ENCODE measurements around the gene PTPRT. TPM values are rescaled to one million over a fixed set of nuclear protein-coding genes. Genes with fewer than 3 reads are reported as not detected.

PTPRT gene
- polyA plus RNA-seq, 1 of the 3 experiments (the other 2 are of a cell fraction) = not detected

GRCh38 chr20:43016257-43016656 is 173.4 kb downstream of the PTPRT start (continued):
- no peak for TF ChIP-seq RXRA (IDR thresholded peaks at IDR 0.05; ENCODE audit: borderline replicate concordance, low read depth)

DNA sequence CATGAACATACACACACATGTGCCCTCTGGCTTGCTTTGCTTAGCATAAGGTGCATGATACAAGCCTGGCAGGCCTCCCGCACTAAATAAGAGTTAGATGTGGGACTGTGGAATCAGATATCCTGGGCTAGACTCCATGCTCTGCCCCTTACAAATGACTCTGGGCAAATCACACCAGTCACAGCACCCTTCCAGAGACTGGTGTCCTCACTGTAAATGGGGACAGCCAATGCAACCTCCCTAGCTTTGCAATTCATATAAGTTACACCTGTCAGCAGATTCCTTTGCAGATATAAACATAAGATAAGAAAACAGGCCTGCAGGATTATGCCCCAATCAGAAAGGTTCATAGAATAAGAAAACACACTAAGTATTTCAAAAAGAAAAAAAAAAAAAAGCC is 174.1 kb downstream of the PTPRT start:
- WGBS (ENCODE audit: low lambda C conversion rate) = 58% methylated on average over 1 of the region's 1 CpG
- DNase-seq = no peak
- ChIA-PET POLR2A (no interaction called here), CTCF (no interaction called here)
- Histone ChIP-seq H3F3A (replicated peaks; ENCODE audit: insufficient read depth) (no peaks in the 10 kb centered on the region), H3K4me1 (ENCODE audit: control insufficient read depth in 1 of 2, insufficient read depth in 2 of 2, low read depth in 1 of 2, low read length in 1 of 2) (no peaks in the 10 kb centered on the region; a peak in 1 of 4 replicates), H3K79me2 (ENCODE audit: insufficient read depth) (no peaks in the 10 kb centered on the region), H3K9me2 (no peaks in the 10 kb centered on the region), H3K36me3 (replicated peaks in 1 of 2; ENCODE audit: control insufficient read depth in 1 of 2, insufficient read depth in 2 of 2, low read length in 1 of 2) (no peaks in the 10 kb centered on the region), H3K27me3 (ENCODE audit: insufficient read depth) (no peaks in the 10 kb centered on the region), H3K9me3 (no peaks in the 10 kb centered on the region), H3K4me2 (no peak overlapping the region), H3K4me3 (ENCODE audit: low read depth in 2 of 2, low read length in 1 of 2) (no peak overlapping the region), H2AFZ (ENCODE audit: low read depth) (no peak overlapping the region), H4K20me1 (ENCODE audit: insufficient read depth) (no peaks in the 10 kb centered on the region), H3K27ac (ENCODE audit: low read depth in 2 of 2, low read length in 1 of 2) (no peak overlapping the region), H3K9ac (no peak overlapping the region)
- no peak for TF ChIP-seq CTCF (IDR thresholded peaks at IDR 0.05)
- TF ChIP-seq NRF1 (IDR thresholded peaks at IDR 0.05; ENCODE audit: low read depth, low read length) = no peak
- TF ChIP-seq ELF1 (IDR thresholded peaks at IDR 0.05) = no peak
- no peak for TF ChIP-seq RAD21 (IDR thresholded peaks at IDR 0.05; ENCODE audit: low read length)
- TF ChIP-seq GATA2 (CRISPR knock-in tag; IDR thresholded peaks at IDR 0.05) = no peak
- TF ChIP-seq POLR2AphosphoS5 (IDR thresholded peaks at IDR 0.05; ENCODE audit: low read depth, low read length) = no peak
- no peak for TF ChIP-seq GABPA (IDR thresholded peaks at IDR 0.05; ENCODE audit: low read depth)
- no peak for TF ChIP-seq TEAD4 (IDR thresholded peaks at IDR 0.05; ENCODE audit: borderline replicate concordance, insufficient read depth)
- TF ChIP-seq TCF12 (IDR thresholded peaks at IDR 0.05) = no peak
- TF ChIP-seq, protein P1, sequence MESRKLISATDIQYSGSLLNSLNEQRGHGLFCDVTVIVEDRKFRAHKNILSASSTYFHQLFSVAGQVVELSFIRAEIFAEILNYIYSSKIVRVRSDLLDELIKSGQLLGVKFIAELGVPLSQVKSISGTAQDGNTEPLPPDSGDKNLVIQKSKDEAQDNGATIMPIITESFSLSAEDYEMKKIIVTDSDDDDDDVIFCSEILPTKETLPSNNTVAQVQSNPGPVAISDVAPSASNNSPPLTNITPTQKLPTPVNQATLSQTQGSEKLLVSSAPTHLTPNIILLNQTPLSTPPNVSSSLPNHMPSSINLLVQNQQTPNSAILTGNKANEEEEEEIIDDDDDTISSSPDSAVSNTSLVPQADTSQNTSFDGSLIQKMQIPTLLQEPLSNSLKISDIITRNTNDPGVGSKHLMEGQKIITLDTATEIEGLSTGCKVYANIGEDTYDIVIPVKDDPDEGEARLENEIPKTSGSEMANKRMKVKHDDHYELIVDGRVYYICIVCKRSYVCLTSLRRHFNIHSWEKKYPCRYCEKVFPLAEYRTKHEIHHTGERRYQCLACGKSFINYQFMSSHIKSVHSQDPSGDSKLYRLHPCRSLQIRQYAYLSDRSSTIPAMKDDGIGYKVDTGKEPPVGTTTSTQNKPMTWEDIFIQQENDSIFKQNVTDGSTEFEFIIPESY (IDR thresholded peaks at IDR 0.05; ENCODE audit: borderline replicate concordance, low read depth) = no peak
- no peak for TF ChIP-seq EP300 (IDR thresholded peaks at IDR 0.05; ENCODE audit: borderline replicate concordance in 1 of 2, low read depth in 1 of 2, low read length in 1 of 2)
- TF ChIP-seq JUND (IDR thresholded peaks at IDR 0.05) = no peak
- no peak for TF ChIP-seq FOXJ3 (CRISPR knock-in tag; IDR thresholded peaks at IDR 0.05)

- no peak overlapping the region for H3K4me3 ChIP-seq (ENCODE audit: low read depth in 2 of 2, low read length in 1 of 2)
- no peak for TF ChIP-seq TAF1 (IDR thresholded peaks at IDR 0.05; ENCODE audit: borderline replicate concordance, low read depth, low read length)
- TF ChIP-seq, protein P2, sequence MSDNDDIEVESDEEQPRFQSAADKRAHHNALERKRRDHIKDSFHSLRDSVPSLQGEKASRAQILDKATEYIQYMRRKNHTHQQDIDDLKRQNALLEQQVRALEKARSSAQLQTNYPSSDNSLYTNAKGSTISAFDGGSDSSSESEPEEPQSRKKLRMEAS (IDR thresholded peaks at IDR 0.05; ENCODE audit: low read depth) = no peak
- TF ChIP-seq FOXM1 (IDR thresholded peaks at IDR 0.05; ENCODE audit: low read depth) = no peak
- TF ChIP-seq FOSL2 (IDR thresholded peaks at IDR 0.05; ENCODE audit: borderline replicate concordance, low read depth) = no peak
- TF ChIP-seq NFIC (IDR thresholded peaks at IDR 0.05; ENCODE audit: borderline replicate concordance) = no peak
- TF ChIP-seq JUND (IDR thresholded peaks at IDR 0.05) = no peak
- no peak for TF ChIP-seq ELF1 (IDR thresholded peaks at IDR 0.05)
- TF ChIP-seq YY1 (IDR thresholded peaks at IDR 0.05; ENCODE audit: low read depth) = no peak
- no peak for TF ChIP-seq RCOR1 (IDR thresholded peaks at IDR 0.05; ENCODE audit: low read length)
- H3K36me3 ChIP-seq (replicated peaks in 1 of 2; ENCODE audit: control insufficient read depth in 1 of 2, insufficient read depth in 2 of 2, low read length in 1 of 2) = no peaks in the 10 kb centered on the region
- H3K9ac ChIP-seq = no peak overlapping the region
- H3K9me3 ChIP-seq = no peaks in the 10 kb centered on the region
- no peaks in the 10 kb centered on the region for H3K9me2 ChIP-seq
- H3K4me2 ChIP-seq = no peak overlapping the region
- H3F3A ChIP-seq (replicated peaks; ENCODE audit: insufficient read depth) = no peaks in the 10 kb centered on the region
- ChIA-PET CTCF (no interaction called here), POLR2A (no interaction called here)
- no peak overlapping the region for H3K27ac ChIP-seq (ENCODE audit: low read depth in 2 of 2, low read length in 1 of 2)
- no peak overlapping the region for H2AFZ ChIP-seq (ENCODE audit: low read depth)
- H3K27me3 ChIP-seq (ENCODE audit: insufficient read depth) = no peaks in the 10 kb centered on the region
- no peaks in the 10 kb centered on the region for H4K20me1 ChIP-seq (ENCODE audit: insufficient read depth)
- no peaks in the 10 kb centered on the region for H3K79me2 ChIP-seq (ENCODE audit: insufficient read depth)
- WGBS (ENCODE audit: low lambda C conversion rate) = 5% methylated on average over 6 of the region's 6 CpGs
- H3K4me1 ChIP-seq (ENCODE audit: control insufficient read depth in 1 of 2, insufficient read depth in 2 of 2, low read depth in 1 of 2, low read length in 1 of 2) = no peaks in the 10 kb centered on the region; a peak in 1 of 4 replicates
- no peak for DNase-seq
Measured at GRCh38 chr20:43014206-43014605, 175.5 kb downstream of the PTPRT start.

All from SK-N-SH (cell line).